GM03348 (cell line): ENCODE data around the gene LPIN2.
"Not testable (repeated sequence)": the region's sequence is repeated elsewhere in the genome, so short reads cannot be mapped to it uniquely, and the experiment has no call there.

Experiments used
- DNase-seq: peaks from one replicate; pipeline ENCODE4 v3.0.0; 2012; ENCODE audit warnings: low spot score

The LPIN2 gene

DNA sequence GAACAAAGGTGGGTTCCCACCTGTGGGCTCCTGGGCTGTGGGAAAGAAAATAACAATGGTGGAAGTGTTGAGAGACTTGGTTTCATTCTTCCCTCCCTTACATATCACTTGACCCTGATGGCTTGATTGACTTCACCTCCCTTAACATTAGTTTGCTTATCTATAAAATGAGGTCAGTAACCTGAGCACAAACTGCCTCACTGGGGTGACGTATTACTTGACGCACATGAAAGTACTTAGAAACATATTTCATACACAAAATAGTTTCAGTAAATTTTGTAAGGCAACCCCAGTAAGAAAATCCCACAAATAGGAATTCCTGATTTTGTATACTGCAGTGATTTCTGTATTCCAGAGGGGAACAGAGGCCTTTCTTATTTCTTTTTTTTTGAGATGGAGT is 29.4 kb upstream of the LPIN2 start:
- DNase-seq, result no peak

GRCh38 chr18:3041843-3042242 is 28.9 kb upstream of the LPIN2 start:
- DNase-seq, result no peak

- DNase-seq, result no peak
Observed at GRCh38 chr18:3040881-3041280, 27.9 kb upstream of the LPIN2 start.

DNA sequence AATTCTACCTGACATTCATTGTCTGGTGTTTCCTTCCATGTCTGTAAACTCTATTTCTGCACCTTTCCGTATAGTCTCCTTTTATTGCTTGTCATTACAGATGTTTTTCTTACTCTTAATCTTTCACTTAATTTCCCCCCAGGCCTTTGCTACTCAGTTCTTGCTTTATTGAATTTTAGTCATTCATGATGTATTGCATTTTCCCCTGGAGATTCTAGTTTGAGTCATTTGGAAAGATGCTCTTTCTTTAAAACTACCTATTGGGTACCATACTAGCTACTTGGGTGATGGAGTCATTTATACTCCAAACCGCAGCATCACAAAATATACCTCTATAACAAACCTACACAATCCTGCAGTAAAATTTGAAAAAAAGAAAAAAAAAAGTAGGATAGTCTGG is 27.2 kb upstream of the LPIN2 start:
- no peak for DNase-seq

GRCh38 chr18:3037423-3037915 is 24.5 kb upstream of the LPIN2 start:
- DNase-seq, result peak; percentile 68

- no peak for DNase-seq
Observed at GRCh38 chr18:3036108-3036507, 23.2 kb upstream of the LPIN2 start.

GRCh38 chr18:3035635-3036034 is 22.7 kb upstream of the LPIN2 start:
- DNase-seq, result no peak

DNA sequence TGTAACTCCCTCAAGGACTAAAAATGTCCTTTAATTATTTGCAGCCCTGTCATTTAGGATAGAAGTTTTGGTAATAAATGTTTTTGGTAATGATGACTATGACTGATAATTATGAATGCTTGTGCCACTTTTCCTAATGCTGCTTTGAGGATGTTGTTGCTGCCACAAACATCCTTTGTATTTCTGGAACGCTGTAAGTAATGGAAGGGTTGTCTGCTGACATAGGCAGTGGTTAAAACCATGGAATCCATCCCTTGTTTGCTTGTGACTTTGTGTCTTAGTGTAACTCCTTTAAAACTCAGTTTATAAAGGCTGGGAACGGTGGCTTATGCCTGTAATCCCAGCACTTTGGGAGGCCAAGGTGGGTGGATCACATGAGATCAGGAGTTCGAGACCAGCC is 19.8 kb upstream of the LPIN2 start:
- no peak for DNase-seq

- DNase-seq, result no peak
Observed at GRCh38 chr18:3029215-3029952, 16.4 kb upstream of the LPIN2 start.

DNA sequence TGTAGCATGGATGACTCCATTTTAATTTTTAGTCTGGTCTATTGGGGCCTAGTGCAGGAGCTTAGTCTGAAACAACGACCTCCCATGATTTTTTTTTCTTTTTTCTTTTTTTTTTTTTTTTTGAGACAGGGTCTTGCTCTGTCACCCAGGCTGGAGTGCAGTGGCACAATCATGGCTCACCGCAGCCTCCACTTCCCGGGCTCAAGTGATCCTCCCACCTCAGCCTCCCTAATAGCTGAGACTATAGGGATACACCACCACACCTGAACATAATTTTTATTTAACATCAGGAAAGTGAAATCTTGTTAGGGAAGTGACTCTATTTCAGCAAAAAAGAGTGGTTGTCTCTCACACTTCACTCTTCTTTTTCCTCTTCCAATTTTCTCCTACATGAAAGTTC is 15.2 kb upstream of the LPIN2 start:
- not testable (repeated sequence) for DNase-seq

GRCh38 chr18:3027370-3027891 is 14.5 kb upstream of the LPIN2 start:
- peak; percentile 39 for DNase-seq

GRCh38 chr18:3025544-3025943 is 12.6 kb upstream of the LPIN2 start:
- no peak for DNase-seq

- DNase-seq, result not testable (repeated sequence)
Observed at GRCh38 chr18:3023603-3024002, 10.7 kb upstream of the LPIN2 start.

- no peak for DNase-seq
Observed at GRCh38 chr18:3016585-3017297, 3.8 kb upstream of the LPIN2 start.

GRCh38 chr18:3015851-3016250 is 2.9 kb upstream of the LPIN2 start:
- DNase-seq, result no peak

- DNase-seq, result peak; percentile 64
Observed at GRCh38 chr18:3015204-3015592, 2.3 kb upstream of the LPIN2 start.

DNA sequence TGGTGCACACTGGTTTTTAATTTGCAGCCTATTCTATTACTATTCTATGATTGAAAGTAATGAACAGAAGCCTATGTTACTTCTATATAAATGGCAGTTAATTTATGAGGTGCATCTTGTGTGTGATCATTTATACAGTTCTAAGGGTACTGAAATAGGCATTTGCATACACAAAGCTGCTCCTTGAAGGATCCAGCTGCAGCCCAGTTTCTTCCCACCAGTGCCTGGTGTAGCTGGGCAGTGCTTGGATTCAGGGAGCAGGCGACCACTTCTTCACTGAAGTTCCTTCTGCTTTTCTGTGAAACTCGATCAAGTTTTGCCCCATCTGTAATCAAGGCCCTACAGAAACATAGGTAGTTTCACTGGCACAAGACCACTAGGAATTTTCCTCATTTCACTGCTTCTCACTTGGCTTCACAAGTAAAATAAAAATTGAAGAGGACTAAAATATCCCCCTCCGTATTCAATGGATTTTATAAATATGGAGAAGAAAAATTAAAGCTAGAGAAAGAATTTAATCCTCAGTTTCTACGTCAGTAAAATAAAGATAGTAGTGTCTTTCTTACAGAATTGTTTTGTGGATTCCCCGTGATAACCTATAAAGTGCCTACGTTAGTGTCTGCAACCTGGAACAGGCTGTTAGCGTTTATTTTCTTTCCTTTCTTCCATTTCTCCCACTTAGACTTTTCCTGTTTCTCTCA is 1.7 kb upstream of the LPIN2 start:
- DNase-seq, result no peak

GRCh38 chr18:3012136-3013023 is 564 bp downstream of the LPIN2 start:
- peak; percentile 70 for DNase-seq

- DNase-seq, result no peak
Observed at GRCh38 chr18:3010086-3010485, 2.9 kb downstream of the LPIN2 start.

GRCh38 chr18:3008541-3008940 is 4.4 kb downstream of the LPIN2 start:
- DNase-seq, result peak; percentile 55

DNA sequence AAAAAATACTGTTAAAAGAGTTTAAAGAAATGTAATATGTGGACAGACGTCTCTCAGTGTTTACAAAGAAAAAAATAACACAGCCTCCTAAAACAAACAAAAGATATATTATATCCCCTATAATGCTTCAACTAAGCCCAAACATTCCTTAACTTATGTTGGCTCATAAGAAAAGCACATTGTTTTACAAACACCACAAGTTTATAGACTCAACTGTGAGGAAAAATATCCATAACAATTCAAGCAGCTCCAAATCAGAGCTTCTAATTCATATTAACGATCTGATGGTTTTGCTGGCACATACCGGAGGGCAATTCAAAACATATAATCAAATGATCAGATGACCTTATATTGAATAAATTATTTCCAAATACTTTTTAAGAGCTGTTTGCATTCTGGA is 5.5 kb downstream of the LPIN2 start:
- DNase-seq, result no peak

GRCh38 chr18:3005462-3005861 is 7.5 kb downstream of the LPIN2 start:
- no peak for DNase-seq
